ENCODE results near the gene MAP7. TPM values are rescaled to one million over a fixed set of nuclear protein-coding genes. Genes with fewer than 3 reads are reported as not detected.

MAP7 gene
- total and polyA plus RNA-seq, 2 experiments from 2014 or later, result 44.7 to 49.2 TPM

DNA sequence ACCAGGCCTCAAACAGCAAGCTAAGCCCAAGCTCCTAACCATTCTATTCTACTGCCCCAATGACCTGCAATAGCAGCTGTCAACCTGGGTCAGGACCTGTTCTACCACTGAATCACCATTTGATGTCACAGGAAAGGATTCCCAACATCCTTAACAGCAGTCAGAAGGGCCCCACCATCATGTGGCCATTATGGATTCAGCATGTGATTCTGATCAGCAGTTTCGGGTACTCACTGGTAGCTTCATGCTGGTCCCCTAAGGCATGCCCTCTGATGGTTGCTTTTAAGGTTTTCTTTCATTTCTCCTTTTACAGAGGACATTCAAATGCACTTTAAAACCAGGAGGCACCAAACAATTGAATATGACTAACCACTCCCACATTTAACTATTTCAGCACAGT lies 37.3 kb upstream of the MAP7 start:
- no peak for ATAC-seq
- no peak overlapping the region for H2AFZ ChIP-seq
- H3K27me3 ChIP-seq (ENCODE audit: insufficient read depth), result no peaks in the 10 kb centered on the region
- H3K79me2 ChIP-seq (replicated peaks; ENCODE audit: insufficient read depth), result no peaks in the 10 kb centered on the region
- H3K4me1 ChIP-seq (ENCODE audit: insufficient read depth), result peaks cover 35% of the 10 kb centered on the region
- H3K36me3 ChIP-seq (ENCODE audit: insufficient read depth), result peaks cover 5% of the 10 kb centered on the region; the same call in 1 of the 2 replicates
- H3K27ac Mint-ChIP-seq, result no peak overlapping the region
- H3K4me2 ChIP-seq, result no peak overlapping the region
- H3K36me3 Mint-ChIP-seq (ENCODE audit: low read depth), result peaks cover 29% of the 10 kb centered on the region
- no peak overlapping the region for H3K4me3 ChIP-seq
- H3K9me3 Mint-ChIP-seq, result peaks cover 20% of the 10 kb centered on the region
- TF ChIP-seq, protein P1, sequence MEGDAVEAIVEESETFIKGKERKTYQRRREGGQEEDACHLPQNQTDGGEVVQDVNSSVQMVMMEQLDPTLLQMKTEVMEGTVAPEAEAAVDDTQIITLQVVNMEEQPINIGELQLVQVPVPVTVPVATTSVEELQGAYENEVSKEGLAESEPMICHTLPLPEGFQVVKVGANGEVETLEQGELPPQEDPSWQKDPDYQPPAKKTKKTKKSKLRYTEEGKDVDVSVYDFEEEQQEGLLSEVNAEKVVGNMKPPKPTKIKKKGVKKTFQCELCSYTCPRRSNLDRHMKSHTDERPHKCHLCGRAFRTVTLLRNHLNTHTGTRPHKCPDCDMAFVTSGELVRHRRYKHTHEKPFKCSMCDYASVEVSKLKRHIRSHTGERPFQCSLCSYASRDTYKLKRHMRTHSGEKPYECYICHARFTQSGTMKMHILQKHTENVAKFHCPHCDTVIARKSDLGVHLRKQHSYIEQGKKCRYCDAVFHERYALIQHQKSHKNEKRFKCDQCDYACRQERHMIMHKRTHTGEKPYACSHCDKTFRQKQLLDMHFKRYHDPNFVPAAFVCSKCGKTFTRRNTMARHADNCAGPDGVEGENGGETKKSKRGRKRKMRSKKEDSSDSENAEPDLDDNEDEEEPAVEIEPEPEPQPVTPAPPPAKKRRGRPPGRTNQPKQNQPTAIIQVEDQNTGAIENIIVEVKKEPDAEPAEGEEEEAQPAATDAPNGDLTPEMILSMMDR (conservative IDR thresholded peaks at IDR 0.05; ENCODE audit: low read depth in 2 of 2), result no peak
- no peak for TF ChIP-seq CREB1 (CRISPR knock-in tag; IDR thresholded peaks at IDR 0.05; ENCODE audit: low read depth)
- TF ChIP-seq NANOG (IDR thresholded peaks at IDR 0.05; ENCODE audit: borderline replicate concordance), result no peak
- no peak for TF ChIP-seq ZNF114 (CRISPR knock-in tag; IDR thresholded peaks at IDR 0.05)
- TF ChIP-seq, protein P2, sequence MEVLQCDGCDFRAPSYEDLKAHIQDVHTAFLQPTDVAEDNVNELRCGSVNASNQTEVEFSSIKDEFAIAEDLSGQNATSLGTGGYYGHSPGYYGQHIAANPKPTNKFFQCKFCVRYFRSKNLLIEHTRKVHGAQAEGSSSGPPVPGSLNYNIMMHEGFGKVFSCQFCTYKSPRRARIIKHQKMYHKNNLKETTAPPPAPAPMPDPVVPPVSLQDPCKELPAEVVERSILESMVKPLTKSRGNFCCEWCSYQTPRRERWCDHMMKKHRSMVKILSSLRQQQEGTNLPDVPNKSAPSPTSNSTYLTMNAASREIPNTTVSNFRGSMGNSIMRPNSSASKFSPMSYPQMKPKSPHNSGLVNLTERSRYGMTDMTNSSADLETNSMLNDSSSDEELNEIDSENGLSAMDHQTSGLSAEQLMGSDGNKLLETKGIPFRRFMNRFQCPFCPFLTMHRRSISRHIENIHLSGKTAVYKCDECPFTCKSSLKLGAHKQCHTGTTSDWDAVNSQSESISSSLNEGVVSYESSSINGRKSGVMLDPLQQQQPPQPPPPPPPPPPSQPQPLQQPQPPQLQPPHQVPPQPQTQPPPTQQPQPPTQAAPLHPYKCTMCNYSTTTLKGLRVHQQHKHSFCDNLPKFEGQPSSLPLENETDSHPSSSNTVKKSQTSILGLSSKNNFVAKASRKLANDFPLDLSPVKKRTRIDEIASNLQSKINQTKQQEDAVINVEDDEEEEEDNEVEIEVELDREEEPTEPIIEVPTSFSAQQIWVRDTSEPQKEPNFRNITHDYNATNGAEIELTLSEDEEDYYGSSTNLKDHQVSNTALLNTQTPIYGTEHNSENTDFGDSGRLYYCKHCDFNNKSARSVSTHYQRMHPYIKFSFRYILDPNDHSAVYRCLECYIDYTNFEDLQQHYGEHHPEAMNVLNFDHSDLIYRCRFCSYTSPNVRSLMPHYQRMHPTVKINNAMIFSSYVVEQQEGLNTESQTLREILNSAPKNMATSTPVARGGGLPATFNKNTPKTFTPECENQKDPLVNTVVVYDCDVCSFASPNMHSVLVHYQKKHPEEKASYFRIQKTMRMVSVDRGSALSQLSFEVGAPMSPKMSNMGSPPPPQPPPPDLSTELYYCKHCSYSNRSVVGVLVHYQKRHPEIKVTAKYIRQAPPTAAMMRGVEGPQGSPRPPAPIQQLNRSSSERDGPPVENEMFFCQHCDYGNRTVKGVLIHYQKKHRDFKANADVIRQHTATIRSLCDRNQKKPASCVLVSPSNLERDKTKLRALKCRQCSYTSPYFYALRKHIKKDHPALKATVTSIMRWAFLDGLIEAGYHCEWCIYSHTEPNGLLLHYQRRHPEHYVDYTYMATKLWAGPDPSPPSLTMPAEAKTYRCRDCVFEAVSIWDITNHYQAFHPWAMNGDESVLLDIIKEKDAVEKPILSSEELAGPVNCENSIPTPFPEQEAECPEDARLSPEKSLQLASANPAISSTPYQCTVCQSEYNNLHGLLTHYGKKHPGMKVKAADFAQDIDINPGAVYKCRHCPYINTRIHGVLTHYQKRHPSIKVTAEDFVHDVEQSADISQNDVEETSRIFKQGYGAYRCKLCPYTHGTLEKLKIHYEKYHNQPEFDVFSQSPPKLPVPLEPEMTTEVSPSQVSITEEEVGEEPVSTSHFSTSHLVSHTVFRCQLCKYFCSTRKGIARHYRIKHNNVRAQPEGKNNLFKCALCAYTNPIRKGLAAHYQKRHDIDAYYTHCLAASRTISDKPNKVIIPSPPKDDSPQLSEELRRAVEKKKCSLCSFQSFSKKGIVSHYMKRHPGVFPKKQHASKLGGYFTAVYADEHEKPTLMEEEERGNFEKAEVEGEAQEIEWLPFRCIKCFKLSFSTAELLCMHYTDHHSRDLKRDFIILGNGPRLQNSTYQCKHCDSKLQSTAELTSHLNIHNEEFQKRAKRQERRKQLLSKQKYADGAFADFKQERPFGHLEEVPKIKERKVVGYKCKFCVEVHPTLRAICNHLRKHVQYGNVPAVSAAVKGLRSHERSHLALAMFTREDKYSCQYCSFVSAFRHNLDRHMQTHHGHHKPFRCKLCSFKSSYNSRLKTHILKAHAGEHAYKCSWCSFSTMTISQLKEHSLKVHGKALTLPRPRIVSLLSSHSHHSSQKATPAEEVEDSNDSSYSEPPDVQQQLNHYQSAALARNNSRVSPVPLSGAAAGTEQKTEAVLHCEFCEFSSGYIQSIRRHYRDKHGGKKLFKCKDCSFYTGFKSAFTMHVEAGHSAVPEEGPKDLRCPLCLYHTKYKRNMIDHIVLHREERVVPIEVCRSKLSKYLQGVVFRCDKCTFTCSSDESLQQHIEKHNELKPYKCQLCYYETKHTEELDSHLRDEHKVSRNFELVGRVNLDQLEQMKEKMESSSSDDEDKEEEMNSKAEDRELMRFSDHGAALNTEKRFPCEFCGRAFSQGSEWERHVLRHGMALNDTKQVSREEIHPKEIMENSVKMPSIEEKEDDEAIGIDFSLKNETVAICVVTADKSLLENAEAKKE (CRISPR knock-in tag; IDR thresholded peaks at IDR 0.05), result no peak
- TF ChIP-seq STAT1 (IDR thresholded peaks at IDR 0.05; ENCODE audit: unreplicated experiment), result no peak
- TF ChIP-seq ZNF331 (CRISPR knock-in tag; IDR thresholded peaks at IDR 0.05; ENCODE audit: low read depth), result no peak
- no peak for TF ChIP-seq EZH2 (IDR thresholded peaks at IDR 0.05; ENCODE audit: low read depth, unreplicated experiment)
- TF ChIP-seq JUNB (IDR thresholded peaks at IDR 0.05; ENCODE audit: unreplicated experiment), result no peak
- TF ChIP-seq, protein P3, sequence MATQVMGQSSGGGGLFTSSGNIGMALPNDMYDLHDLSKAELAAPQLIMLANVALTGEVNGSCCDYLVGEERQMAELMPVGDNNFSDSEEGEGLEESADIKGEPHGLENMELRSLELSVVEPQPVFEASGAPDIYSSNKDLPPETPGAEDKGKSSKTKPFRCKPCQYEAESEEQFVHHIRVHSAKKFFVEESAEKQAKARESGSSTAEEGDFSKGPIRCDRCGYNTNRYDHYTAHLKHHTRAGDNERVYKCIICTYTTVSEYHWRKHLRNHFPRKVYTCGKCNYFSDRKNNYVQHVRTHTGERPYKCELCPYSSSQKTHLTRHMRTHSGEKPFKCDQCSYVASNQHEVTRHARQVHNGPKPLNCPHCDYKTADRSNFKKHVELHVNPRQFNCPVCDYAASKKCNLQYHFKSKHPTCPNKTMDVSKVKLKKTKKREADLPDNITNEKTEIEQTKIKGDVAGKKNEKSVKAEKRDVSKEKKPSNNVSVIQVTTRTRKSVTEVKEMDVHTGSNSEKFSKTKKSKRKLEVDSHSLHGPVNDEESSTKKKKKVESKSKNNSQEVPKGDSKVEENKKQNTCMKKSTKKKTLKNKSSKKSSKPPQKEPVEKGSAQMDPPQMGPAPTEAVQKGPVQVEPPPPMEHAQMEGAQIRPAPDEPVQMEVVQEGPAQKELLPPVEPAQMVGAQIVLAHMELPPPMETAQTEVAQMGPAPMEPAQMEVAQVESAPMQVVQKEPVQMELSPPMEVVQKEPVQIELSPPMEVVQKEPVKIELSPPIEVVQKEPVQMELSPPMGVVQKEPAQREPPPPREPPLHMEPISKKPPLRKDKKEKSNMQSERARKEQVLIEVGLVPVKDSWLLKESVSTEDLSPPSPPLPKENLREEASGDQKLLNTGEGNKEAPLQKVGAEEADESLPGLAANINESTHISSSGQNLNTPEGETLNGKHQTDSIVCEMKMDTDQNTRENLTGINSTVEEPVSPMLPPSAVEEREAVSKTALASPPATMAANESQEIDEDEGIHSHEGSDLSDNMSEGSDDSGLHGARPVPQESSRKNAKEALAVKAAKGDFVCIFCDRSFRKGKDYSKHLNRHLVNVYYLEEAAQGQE (IDR thresholded peaks at IDR 0.05; ENCODE audit: unreplicated experiment), result no peak
- no peak for TF ChIP-seq POLR2AphosphoS5 (IDR thresholded peaks at IDR 0.05; ENCODE audit: low read depth)
- TF ChIP-seq, protein P4, sequence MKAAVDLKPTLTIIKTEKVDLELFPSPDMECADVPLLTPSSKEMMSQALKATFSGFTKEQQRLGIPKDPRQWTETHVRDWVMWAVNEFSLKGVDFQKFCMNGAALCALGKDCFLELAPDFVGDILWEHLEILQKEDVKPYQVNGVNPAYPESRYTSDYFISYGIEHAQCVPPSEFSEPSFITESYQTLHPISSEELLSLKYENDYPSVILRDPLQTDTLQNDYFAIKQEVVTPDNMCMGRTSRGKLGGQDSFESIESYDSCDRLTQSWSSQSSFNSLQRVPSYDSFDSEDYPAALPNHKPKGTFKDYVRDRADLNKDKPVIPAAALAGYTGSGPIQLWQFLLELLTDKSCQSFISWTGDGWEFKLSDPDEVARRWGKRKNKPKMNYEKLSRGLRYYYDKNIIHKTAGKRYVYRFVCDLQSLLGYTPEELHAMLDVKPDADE (IDR thresholded peaks at IDR 0.05), result no peak
- peaks cover 39% of the 10 kb centered on the region for H3K4me1 Mint-ChIP-seq
- no peak for DNase-seq (ENCODE audit: low spot score)
- H3K9me2 ChIP-seq (ENCODE audit: insufficient read depth), result peaks cover 5% of the 10 kb centered on the region; the same call in 1 of the 2 replicates
- H3K27ac ChIP-seq (ENCODE audit: low read depth), result no peak overlapping the region
- H3K4me3 Mint-ChIP-seq, result no peak overlapping the region
- peaks cover 5% of the 10 kb centered on the region; the same call in 1 of the 2 replicates for H3F3A ChIP-seq (replicated peaks; ENCODE audit: low read depth)
- H3K27me3 Mint-ChIP-seq (ENCODE audit: insufficient read depth, low read depth, poor library complexity), result peaks cover 5% of the 10 kb centered on the region
- H4K20me1 ChIP-seq (replicated peaks; ENCODE audit: insufficient read depth), result no peaks in the 10 kb centered on the region
